ENCODE measurements around the gene SMG6. TPM values are rescaled to one million over a fixed set of nuclear protein-coding genes. Genes with fewer than 3 reads are reported as not detected.
A peak's percentile ranks its signal among the peaks of the same experiment; 100 is the strongest.

The SMG6 gene
- total RNA-seq, 2 experiments from 2014 or later, result 39.3 to 39.7 TPM

DNA sequence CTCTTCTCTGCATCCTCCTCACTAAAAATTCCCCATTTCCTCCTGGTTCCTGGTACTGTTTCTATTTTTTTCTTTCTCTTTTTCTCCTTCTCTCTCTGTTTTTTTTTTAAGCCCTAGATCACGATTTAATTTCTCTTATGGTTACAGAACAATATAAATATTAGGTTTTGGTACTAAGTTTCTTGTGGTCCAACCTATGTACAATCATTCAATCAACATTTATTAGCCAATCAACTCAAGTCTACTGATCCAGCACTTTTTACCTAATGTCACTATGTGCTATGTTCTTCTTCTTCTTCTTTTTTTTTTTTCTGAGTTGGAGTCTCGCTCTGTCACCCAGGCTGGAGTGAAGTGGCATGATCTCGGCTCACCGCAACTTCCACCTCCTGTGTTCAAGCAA is 291.1 kb downstream of the SMG6 start:
- POLR2A ChIA-PET, result no interaction called here
- H3K27me3 Mint-ChIP-seq, result peaks cover 26% of the 10 kb centered on the region
- H3K4me1 Mint-ChIP-seq (ENCODE audit: low read depth), result no peaks in the 10 kb centered on the region
- CTCF ChIA-PET, result no interaction called here
- no peaks in the 10 kb centered on the region for H3K9me3 Mint-ChIP-seq
- Histone ChIP-seq H3K27ac (ENCODE audit: low read depth in 1 of 2, low read length in 2 of 2) (no peak overlapping the region), H3K4me3 (ENCODE audit: low read length) (no peak overlapping the region), H3K27me3 (ENCODE audit: control insufficient read depth in 1 of 2, insufficient read depth in 2 of 2, low read length in 2 of 2) (peaks cover 0 to 10% of the 10 kb centered on the region in 2 experiments), H3K9me3 (ENCODE audit: control insufficient read depth in 1 of 2, insufficient read depth in 1 of 2, low read length in 2 of 2) (no peaks in the 10 kb centered on the region), H3K36me3 (ENCODE audit: insufficient read depth, low read length) (no peaks in the 10 kb centered on the region), H3K4me1 (ENCODE audit: insufficient read depth, low read length) (no peaks in the 10 kb centered on the region)
- H3K36me3 Mint-ChIP-seq (ENCODE audit: low read depth), result no peaks in the 10 kb centered on the region
- DNase-seq, result no peak
- TF ChIP-seq, protein P1, sequence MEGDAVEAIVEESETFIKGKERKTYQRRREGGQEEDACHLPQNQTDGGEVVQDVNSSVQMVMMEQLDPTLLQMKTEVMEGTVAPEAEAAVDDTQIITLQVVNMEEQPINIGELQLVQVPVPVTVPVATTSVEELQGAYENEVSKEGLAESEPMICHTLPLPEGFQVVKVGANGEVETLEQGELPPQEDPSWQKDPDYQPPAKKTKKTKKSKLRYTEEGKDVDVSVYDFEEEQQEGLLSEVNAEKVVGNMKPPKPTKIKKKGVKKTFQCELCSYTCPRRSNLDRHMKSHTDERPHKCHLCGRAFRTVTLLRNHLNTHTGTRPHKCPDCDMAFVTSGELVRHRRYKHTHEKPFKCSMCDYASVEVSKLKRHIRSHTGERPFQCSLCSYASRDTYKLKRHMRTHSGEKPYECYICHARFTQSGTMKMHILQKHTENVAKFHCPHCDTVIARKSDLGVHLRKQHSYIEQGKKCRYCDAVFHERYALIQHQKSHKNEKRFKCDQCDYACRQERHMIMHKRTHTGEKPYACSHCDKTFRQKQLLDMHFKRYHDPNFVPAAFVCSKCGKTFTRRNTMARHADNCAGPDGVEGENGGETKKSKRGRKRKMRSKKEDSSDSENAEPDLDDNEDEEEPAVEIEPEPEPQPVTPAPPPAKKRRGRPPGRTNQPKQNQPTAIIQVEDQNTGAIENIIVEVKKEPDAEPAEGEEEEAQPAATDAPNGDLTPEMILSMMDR (IDR thresholded peaks at IDR 0.05), result no peak
- ATAC-seq (ENCODE audit: poor library complexity), result no peak
- intact Hi-C loops (cut with DNase I, micrococcal nuclease), result no loop called here
- no peak overlapping the region for H3K27ac Mint-ChIP-seq
- no peak overlapping the region for H3K4me3 Mint-ChIP-seq

DNA sequence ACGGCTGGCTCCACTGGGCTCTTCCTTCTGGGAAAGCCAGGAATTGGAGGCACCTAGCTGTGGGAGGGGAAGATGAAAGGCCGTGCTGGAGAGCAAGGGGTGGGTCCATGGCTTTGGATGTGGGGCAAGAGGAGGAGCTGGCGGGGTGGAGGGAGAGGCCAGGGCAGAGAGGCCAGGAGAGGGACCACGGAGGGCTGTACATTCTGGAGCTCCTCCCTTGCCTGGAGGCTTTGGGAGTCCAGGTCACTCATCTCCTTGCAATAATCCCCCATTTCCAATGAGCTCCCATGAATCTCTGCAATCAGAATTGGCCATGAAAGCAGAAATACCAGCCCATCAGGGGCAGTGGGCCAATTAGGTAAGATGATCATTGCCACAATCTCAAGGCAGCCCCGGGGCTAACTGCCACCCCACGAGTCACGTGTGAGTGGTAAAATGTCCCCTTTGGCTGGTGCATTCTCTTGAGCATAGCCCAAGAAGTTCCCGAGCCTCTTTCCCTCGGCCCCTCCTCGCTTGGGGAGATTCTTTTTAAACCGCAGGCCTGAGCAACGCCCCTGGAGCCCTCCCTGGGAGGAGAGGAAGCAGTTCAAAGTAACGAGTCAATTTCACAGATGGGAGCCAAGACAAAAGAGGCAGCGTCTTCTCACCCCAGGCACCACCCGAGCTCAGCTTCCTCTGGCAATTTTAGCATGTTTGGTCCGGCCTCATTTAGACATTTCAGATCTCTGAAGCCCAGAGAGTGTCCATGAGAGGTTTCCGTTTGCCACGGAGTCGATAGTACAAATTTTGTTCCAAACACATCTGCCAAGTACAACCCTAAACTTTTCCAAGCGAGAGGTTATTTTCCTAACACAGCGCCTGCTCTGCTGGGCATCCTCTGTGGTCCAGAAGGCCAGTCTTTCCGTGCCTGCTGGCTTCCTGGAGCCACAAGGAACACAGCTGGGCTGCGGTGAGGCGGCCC is 291.9 kb downstream of the SMG6 start:
- Mint-ChIP-seq H3K36me3 (ENCODE audit: low read depth) (no peaks in the 10 kb centered on the region), H3K4me3 (no peak overlapping the region), H3K27ac (no peak overlapping the region), H3K27me3 (peaks cover 23% of the 10 kb centered on the region), H3K9me3 (no peaks in the 10 kb centered on the region), H3K4me1 (ENCODE audit: low read depth) (no peaks in the 10 kb centered on the region)
- DNase-seq, result no peak
- H3K27ac ChIP-seq (ENCODE audit: low read depth in 1 of 2, low read length in 2 of 2), result no peak overlapping the region
- no peaks in the 10 kb centered on the region for H3K36me3 ChIP-seq (ENCODE audit: insufficient read depth, low read length)
- no peaks in the 10 kb centered on the region for H3K9me3 ChIP-seq (ENCODE audit: control insufficient read depth in 1 of 2, insufficient read depth in 1 of 2, low read length in 2 of 2)
- peaks cover 0 to 6% of the 10 kb centered on the region in 2 experiments for H3K27me3 ChIP-seq (ENCODE audit: control insufficient read depth in 1 of 2, insufficient read depth in 2 of 2, low read length in 2 of 2)
- TF ChIP-seq, protein P1 (IDR thresholded peaks at IDR 0.05), result no peak
- no peak for ATAC-seq (ENCODE audit: poor library complexity)
- H3K4me1 ChIP-seq (ENCODE audit: insufficient read depth, low read length), result no peaks in the 10 kb centered on the region
- ChIA-PET CTCF (no interaction called here), POLR2A (no interaction called here)
- no peak overlapping the region for H3K4me3 ChIP-seq (ENCODE audit: low read length)
- intact Hi-C loops (cut with DNase I, micrococcal nuclease), result no loop called here

Small RNAs within 50 kb of the gene (microRNA-seq; reads per million reads assigned to microRNA genes)
- gene MIR132 (ENCODE audit: borderline microRNAs expressed, borderline replicate concordance) (212 reads per million, percentile 73 among the genes with 10 or more reads in this experiment), gene MIR212 (ENCODE audit: borderline microRNAs expressed, borderline replicate concordance) (2.2 reads per million, percentile 9 among the genes with 10 or more reads in this experiment)

Other genes with a start within 250 kb of the SMG6 start
- gene HIC1, start 248.7 kb downstream of the SMG6 start, total RNA-seq, result 1 to 10 TPM; 2.4 to 3.0 TPM
- 1 to 10 TPM; 2.5 to 2.8 TPM for gene SRR, start 165 bp upstream of the SMG6 start, total RNA-seq
- gene TSR1, start 32.7 kb upstream of the SMG6 start, total RNA-seq, result 10 to 100 TPM; 29.6 to 31.9 TPM
- 100 to 1,000 TPM; 147 to 154 TPM for gene SGSM2, start 33.7 kb upstream of the SMG6 start, total RNA-seq
- 100 to 1,000 TPM; 111 to 118 TPM for gene MNT, start 97.3 kb upstream of the SMG6 start, total RNA-seq
- 10 to 100 TPM; 55.7 to 58.0 TPM for gene METTL16, start 208.1 kb upstream of the SMG6 start, total RNA-seq

All from CD4-positive, alpha-beta T cell (primary cell).